Bronchial epithelial cell (primary cell): ENCODE data around the gene LHPP. TPM values are rescaled to one million over a fixed set of nuclear protein-coding genes. Genes with fewer than 3 reads are reported as not detected.

ENCODE experiments used
- DNase-seq: peaks from one replicate; pipeline ENCODE4 v3.0.0-alpha.2; 2010; ENCODE audit warnings: low read depth
- FAIRE-seq: peaks from 2 replicates; lab custom pipeline; 2011; peaks lifted over from hg19 to GRCh38; lab: Jason Lieb, UNC
- H3K27me3 ChIP-seq: 2 replicates; pipeline ENCODE4 v1.5.1; 2011; ENCODE audit warnings: low read length; ENCODE audit not compliant: control insufficient read depth, insufficient read depth
- H3K36me3 ChIP-seq: 2 replicates; pipeline ENCODE4 v1.5.1; 2011; ENCODE audit warnings: low read length; ENCODE audit not compliant: control insufficient read depth, insufficient read depth
- H3K4me3 ChIP-seq: 2 replicates; pipeline ENCODE4 v1.5.1; 2011; ENCODE audit warnings: mild to moderate bottlenecking, low read depth, low read length, control low read depth
- total RNA-seq: library from RNA; depleted of rRNA; stranded (reverse); fragments of >200 nt; gene quantifications from 2 replicates; pipeline ENCODE4 v1.2.1, GENCODE V29; 2014
- TF ChIP-seq, protein P1 (sequence below): IDR thresholded peaks from 2 replicates; pipeline ENCODE4 v1.5.1; 2011; ENCODE audit warnings: mild to moderate bottlenecking, moderate library complexity, low read length, control low read depth, inconsistent platforms; ENCODE audit not compliant: insufficient read depth, severe bottlenecking

The LHPP gene
- total RNA-seq, 1 donor from 2014 or later = 14.0 TPM

DNA sequence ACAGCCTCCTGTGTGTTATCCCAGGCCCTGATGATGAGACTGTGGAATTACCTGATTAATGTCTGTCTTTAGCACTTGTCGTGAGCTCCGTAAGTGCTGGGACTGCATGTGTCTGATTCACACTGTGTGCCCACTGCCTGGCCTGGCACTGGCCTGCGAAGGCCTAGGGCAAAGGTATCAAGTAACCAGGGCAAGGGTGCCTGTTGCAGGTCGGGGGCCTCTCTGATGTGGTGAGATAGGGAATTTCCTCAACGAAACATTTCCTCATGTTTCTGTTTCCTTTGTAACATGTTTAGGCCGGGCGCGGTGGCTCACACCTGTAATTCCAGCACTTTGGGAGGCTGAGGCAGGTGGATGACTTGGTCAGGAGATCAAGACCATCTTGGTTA is 50.4 kb downstream of the LHPP start:
- FAIRE-seq = no peak
- DNase-seq = no peak
- no peak overlapping the region for H3K4me3 ChIP-seq
- TF ChIP-seq, protein P1, sequence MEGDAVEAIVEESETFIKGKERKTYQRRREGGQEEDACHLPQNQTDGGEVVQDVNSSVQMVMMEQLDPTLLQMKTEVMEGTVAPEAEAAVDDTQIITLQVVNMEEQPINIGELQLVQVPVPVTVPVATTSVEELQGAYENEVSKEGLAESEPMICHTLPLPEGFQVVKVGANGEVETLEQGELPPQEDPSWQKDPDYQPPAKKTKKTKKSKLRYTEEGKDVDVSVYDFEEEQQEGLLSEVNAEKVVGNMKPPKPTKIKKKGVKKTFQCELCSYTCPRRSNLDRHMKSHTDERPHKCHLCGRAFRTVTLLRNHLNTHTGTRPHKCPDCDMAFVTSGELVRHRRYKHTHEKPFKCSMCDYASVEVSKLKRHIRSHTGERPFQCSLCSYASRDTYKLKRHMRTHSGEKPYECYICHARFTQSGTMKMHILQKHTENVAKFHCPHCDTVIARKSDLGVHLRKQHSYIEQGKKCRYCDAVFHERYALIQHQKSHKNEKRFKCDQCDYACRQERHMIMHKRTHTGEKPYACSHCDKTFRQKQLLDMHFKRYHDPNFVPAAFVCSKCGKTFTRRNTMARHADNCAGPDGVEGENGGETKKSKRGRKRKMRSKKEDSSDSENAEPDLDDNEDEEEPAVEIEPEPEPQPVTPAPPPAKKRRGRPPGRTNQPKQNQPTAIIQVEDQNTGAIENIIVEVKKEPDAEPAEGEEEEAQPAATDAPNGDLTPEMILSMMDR = no peak
- H3K36me3 ChIP-seq = no peaks in the 10 kb centered on the region
- no peaks in the 10 kb centered on the region for H3K27me3 ChIP-seq

GRCh38 chr10:124512600-124512999 is 51.0 kb downstream of the LHPP start:
- FAIRE-seq = no peak
- TF ChIP-seq, protein P1 = no peak
- no peak for DNase-seq
- Histone ChIP-seq H3K36me3 (no peaks in the 10 kb centered on the region), H3K27me3 (no peaks in the 10 kb centered on the region), H3K4me3 (no peak overlapping the region)

GRCh38 chr10:124515244-124515970 is 53.8 kb downstream of the LHPP start:
- DNase-seq (no peak), FAIRE-seq (no peak)
- H3K27me3 ChIP-seq = no peaks in the 10 kb centered on the region
- no peak overlapping the region for H3K4me3 ChIP-seq
- TF ChIP-seq, protein P1 = no peak
- peaks cover 1% of the 10 kb centered on the region for H3K36me3 ChIP-seq

DNA sequence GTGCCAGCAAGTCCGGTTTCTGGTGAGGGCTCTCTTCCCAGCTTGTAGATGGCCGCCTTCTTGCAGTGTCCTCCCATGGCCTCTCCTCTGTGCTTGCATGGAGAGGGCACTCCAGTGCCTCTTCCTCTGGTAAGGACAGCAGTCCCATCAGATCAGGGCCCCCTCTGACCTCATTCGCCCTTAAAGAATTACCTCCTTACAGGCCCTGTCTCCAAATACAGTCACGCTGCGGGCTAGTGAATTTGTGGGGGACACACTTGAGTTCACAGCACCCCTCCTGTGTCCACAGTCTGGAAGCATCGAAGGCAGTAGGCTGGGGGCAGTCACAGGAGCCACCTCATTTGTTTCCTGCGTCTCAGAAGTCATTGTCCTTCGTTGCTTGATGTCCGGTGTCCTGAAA is 54.6 kb downstream of the LHPP start:
- no peak for FAIRE-seq
- TF ChIP-seq, protein P1 = no peak
- H3K27me3 ChIP-seq = no peaks in the 10 kb centered on the region
- no peak for DNase-seq
- peaks cover 1% of the 10 kb centered on the region for H3K36me3 ChIP-seq
- H3K4me3 ChIP-seq = no peak overlapping the region

- TF ChIP-seq, protein P1 = no peak
- Histone ChIP-seq H3K27me3 (no peaks in the 10 kb centered on the region), H3K4me3 (no peak overlapping the region), H3K36me3 (peaks cover 1% of the 10 kb centered on the region)
- no peak for DNase-seq
- FAIRE-seq = no peak
These were observed 55.2 kb downstream of the LHPP start for GRCh38 chr10:124516746-124517397.
